Myometrial cell (primary cell): ENCODE data around the gene SRP19. TPM values are rescaled to one million over a fixed set of nuclear protein-coding genes. Genes with fewer than 3 reads are reported as not detected.

ENCODE experiments used
- total RNA-seq: library from RNA; depleted of rRNA; stranded (reverse); fragments of >200 nt; gene quantifications from 2 replicates; pipeline ENCODE4 v1.2.3, GENCODE V29; 2015

Gene SRP19
- 34.0 and 61.0 TPM in 2 replicates for total RNA-seq

GRCh38 chr5:112860929-112861637 lies at the start of gene SRP19:
Gene SRP19, plus strand, starts transcription at chr5:112861287. Its CDS starts 90 bp downstream, at chr5:112861377.

Other genes starting within 250 kb of the SRP19 start
- gene APC, start 123.4 kb upstream of the SRP19 start, total RNA-seq = 14.4 and 23.2 TPM in 2 replicates
- gene REEP5, start 60.9 kb downstream of the SRP19 start, total RNA-seq = 45.8 and 57.2 TPM in 2 replicates
- 14.7 and 39.7 TPM in 2 replicates for gene DCP2, start 115.5 kb downstream of the SRP19 start, total RNA-seq